LHCN-M2 (cell line): ENCODE measurements around the gene TRIO. TPM values are rescaled to one million over a fixed set of nuclear protein-coding genes. Genes with fewer than 3 reads are reported as not detected.

Experiments used
- DNase-seq: peaks from one replicate; pipeline ENCODE4 v3.0.0-alpha.2; 2012; ENCODE audit warnings: low read depth
- total RNA-seq: library from RNA; depleted of rRNA; stranded (reverse); fragments of >200 nt; gene quantifications from 2 replicates; pipeline ENCODE4 v1.2.3, GENCODE V29; 2014

TRIO gene
- total RNA-seq, 1 experiment from 2014 or later, result 168 TPM

- peak; percentile 63 for DNase-seq
Observed at GRCh38 chr5:14351845-14352712, 208.9 kb downstream of the TRIO start.

- peak; percentile 34 for DNase-seq
Observed at GRCh38 chr5:14353726-14354474, 210.8 kb downstream of the TRIO start.

DNA sequence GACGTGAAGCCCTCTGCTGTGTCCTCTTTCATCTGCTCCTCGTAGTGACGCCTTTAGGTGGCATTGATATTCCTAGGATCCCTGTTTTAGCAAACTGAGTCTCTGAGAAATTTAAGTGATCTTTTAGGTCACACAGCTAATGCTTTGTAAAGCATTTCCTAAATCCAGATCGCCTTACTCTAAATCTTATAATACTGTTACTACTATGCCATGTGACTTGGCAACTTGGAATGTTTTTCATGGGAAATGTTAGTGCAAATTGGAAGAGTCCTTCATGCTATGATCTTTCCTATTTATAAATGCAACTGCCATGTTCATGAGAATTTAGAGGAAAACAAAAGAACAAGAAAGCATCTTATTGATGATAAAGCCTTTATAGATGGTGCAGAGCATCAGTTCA, 212.2 kb downstream of the TRIO start:
- DNase-seq, result no peak

DNA sequence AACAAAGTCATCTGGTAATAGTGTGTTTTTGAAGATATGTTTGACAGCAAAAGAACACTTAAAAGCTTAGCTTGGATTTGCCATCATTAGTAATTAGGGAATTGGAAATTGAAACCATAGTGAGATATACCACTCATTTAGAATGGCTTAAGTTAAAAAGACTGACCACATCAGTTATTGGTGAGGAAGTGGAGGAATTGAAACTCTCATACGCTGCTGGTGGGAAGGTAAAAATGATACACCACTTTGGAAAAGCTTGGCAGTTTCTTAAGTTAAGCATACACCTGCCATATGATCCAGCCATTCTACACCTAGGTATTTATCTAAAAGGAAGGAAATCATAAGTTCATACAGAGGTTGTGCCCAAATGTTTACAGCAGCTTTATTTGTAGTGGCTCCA, 213.2 kb downstream of the TRIO start:
- no peak for DNase-seq

GRCh38 chr5:14357441-14357840, 214.3 kb downstream of the TRIO start:
- no peak for DNase-seq

- no peak for DNase-seq
Observed at GRCh38 chr5:14357851-14358250, 214.7 kb downstream of the TRIO start.

- no peak for DNase-seq
Observed at GRCh38 chr5:14358536-14358935, 215.4 kb downstream of the TRIO start.

DNA sequence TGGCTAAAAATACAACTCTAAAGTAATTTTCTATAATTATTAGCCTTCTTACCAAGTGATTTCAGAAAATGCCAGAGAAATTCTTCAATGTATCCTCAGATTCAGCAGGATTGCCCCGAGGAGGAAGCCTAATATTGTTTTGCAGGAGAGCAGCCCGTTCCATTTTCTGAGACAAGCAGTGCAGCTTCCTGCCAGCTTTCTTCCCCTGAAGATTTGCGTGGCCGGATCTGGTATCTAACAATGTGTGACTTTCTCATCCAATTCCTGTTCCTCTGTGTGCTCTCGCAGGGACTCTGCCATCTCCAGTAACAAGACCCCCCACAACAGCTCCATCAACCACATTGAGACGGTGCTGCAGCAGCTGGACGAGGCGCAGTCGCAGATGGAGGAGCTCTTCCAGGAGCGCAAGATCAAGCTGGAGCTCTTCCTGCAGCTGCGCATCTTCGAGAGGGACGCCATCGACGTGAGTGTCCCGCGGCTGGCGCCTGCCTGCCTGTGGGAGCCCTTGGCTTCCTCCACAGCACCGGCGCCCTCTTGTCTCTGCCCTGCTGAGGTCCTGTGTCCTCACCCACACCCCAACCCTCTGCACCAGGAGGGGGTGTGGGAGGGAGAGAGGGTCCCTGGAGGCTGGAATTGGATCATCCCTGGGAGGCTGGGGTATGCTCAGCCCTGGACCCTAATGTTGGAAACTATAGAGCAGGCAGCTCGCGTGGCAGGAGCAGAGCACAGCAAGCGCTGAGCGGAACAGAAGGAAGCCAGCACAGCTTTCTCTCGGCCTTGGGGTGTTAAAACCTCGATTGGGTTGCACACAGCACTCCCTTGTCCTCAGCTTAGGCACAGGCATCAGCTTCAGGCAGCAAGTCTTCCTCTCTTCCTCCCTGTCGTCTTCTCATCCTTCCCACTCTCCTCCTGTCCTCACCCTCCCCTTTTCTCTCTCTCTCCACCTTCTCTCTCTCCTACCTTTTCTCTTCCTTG, 216.2 kb downstream of the TRIO start:
- no peak for DNase-seq

- no peak for DNase-seq
Observed at GRCh38 chr5:14362491-14362890, 219.3 kb downstream of the TRIO start.

GRCh38 chr5:14364096-14364495, 221.0 kb downstream of the TRIO start:
- peak; percentile 16 for DNase-seq

DNA sequence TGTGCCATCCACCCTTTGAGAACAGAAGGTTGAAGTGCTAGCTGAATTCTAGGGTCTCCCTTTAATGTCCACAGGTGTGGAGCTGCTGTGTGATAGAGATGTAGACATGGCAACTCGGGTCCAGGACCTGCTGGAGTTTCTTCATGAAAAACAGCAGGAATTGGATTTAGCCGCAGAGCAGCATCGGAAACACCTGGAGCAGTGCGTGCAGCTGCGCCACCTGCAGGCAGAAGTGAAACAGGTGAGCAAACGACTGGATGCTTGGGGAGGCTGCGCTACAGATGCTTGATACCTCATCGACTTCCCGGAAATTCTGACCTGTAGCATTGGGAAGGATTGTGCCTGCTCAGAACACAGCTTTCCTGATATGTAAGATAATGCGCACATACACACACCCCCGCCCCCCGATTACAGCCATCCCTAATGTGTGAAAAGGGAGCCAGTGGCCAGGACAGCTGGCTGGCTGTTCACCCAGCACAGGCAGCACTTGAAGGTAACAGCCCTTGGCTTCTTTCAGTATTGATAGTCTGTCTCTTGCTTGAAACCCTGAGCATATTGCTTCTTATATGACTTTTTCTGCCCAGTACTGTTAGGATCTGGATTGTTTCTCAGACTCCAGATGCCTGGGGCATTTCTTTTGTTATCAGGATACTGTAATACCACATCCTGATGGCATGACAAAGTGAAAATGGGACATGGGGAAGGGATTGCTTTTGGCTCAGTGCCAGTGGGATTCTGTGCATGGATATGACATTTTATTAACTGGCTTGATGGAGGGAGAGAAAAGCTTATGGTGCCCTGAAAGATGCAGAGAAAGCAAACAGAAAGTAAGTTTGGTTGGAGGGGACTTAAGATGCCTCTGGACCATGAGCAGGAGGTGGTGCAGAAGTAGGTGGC, 221.7 kb downstream of the TRIO start:
- no peak for DNase-seq

DNA sequence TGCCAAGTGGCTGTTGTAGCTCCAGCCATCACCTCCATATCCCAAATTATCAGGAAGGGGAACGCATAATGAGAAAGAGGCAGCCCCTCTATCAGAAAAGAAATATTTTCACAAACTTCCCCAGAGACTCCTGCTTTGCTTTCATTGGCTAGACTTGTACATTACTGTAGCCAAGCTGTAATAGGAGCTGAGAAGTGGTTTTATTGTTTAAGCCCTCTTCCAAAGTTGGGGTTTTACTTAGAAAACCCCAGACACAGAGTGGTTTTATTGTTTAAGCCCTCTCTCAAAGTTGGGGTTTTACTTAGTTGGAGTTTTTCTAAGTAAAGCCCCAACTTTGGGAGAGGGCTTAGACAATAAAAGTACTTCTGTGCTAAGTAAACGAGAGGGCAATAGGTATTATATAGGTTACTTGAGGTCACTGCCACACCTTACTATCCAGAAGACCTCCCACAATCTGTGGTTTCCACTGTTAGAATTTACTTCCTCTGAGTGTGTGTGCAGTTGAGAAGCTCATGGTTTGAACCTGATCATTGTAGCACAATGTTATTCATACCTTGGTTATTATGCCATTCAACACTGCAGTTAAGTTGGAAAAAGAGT, 222.8 kb downstream of the TRIO start:
- peak; percentile 9 for DNase-seq

GRCh38 chr5:14366763-14367162, 223.6 kb downstream of the TRIO start:
- DNase-seq, result no peak

- DNase-seq, result no peak
Observed at GRCh38 chr5:14367364-14367763, 224.2 kb downstream of the TRIO start.

DNA sequence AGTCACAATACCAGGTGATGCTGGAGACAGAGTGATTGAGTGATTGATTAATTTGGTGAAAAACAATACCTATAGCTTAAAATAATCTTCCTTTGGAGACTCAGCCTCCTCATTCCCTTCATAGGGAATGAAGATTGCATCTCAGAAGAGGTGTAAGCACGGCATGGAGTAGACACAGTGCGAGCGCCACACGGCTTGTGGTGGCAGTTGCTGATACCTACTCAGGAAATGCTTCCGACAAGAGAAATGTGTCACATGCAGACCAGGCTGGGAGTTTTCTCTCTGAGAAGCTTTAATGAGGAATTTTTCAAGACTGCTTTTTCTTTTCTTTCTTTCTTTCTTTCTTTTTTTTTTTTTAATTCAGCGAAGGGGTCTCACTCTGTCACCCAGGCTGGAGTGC, 226.6 kb downstream of the TRIO start:
- DNase-seq, result no peak

DNA sequence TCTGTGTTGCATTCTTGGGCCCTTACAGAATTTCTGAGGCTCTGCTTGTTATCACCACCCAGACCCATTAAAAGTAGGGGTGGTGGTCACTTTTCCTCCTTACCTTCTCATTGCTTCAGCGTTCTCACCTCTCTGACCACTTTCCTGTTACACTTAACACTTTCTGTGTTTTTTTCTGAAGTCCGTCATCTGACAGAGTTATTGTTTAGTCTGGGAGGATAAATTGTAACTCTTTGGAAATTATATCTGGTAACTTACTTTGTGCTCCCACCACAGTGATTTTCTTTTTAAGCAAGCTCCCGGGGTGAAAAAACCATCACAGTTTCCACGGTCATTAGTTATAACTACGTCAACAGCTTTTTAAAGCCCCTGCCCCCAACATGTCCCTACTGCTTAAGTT, 227.2 kb downstream of the TRIO start:
- DNase-seq, result no peak

DNA sequence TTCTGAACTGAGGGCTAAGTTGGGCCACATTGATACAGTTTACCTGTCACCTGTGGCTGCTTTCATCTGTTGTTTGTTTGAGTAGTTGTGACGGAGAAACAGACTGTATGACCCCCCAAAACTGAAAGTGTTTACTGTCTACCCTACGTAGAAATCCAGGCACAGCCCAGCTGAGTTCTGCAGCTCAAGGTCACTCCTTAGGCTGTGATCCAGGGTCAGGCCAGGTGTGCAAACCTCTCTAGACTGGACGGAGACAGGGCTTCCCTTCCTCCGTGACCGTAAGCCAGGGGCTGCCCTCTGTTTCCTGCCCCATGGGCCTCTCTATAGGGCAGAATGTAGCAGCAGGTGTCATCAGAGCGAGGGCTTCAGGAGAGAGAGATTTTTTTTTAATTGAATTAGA, 230.5 kb downstream of the TRIO start:
- DNase-seq, result no peak

GRCh38 chr5:14374100-14374499, 231.0 kb downstream of the TRIO start:
- DNase-seq, result no peak

DNA sequence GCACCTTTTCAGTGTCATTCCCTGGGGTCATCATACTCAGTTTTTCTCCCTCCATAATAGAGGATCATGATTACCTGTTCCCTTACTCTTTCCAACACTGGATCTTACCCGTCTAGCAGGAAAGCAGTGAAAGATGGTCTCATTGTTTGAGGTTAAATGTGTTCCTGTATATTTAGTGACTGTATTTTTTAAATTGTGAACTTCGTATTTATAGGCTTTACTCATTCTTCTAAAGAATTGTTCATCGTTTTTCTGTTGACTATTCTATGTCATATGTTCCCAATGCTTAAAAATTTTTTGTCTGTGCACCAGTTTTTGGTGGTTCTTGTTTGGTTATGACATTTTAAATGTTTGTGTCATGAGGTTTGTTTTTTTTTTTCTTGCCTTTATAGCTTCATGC, 233.6 kb downstream of the TRIO start:
- no peak for DNase-seq
